Astrocyte of the cerebellum (primary cell): ENCODE results near the gene IFI44L.

Source experiments
- DNase-seq: peaks from one replicate; pipeline ENCODE4 v3.0.0-alpha.2; 2011; ENCODE audit warnings: low read depth
- H3K4me3 ChIP-seq: 2 replicates; pipeline ENCODE4 v1.5.1; 2011; ENCODE audit warnings: mild to moderate bottlenecking, low read depth, low read length, moderate library complexity
- in situ Hi-C: cut with HindIII; loops from 2 replicates; pipeline ENCODE4 v1.10.0; 2017; ENCODE audit warnings: low sequenced_read_pairs
- TF ChIP-seq, protein P1 (sequence below): IDR thresholded peaks from 2 replicates; pipeline ENCODE4 v1.5.1; 2012; ENCODE audit warnings: low read length, low read depth, moderate library complexity, mild to moderate bottlenecking; ENCODE audit errors: missing control alignments

IFI44L gene

DNA sequence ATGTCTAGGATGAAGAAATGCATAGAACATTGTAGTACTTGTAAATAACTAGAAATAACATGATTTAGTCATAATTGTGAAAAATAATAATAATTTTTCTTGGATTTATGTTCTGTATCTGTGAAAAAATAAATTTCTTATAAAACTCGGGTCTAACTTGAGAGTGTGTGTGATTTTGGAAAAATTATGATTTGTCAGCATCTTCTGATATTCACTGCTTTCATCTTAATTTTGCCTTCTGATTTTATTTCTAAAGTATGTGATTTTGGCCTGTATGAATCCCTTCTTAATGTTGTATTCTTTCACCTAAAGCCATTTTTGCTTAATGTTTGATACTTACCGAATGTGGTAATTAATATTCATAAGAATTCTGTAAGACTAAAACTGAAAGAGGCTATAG, 43.7 kb downstream of the IFI44L start:
- TF ChIP-seq, protein P1, sequence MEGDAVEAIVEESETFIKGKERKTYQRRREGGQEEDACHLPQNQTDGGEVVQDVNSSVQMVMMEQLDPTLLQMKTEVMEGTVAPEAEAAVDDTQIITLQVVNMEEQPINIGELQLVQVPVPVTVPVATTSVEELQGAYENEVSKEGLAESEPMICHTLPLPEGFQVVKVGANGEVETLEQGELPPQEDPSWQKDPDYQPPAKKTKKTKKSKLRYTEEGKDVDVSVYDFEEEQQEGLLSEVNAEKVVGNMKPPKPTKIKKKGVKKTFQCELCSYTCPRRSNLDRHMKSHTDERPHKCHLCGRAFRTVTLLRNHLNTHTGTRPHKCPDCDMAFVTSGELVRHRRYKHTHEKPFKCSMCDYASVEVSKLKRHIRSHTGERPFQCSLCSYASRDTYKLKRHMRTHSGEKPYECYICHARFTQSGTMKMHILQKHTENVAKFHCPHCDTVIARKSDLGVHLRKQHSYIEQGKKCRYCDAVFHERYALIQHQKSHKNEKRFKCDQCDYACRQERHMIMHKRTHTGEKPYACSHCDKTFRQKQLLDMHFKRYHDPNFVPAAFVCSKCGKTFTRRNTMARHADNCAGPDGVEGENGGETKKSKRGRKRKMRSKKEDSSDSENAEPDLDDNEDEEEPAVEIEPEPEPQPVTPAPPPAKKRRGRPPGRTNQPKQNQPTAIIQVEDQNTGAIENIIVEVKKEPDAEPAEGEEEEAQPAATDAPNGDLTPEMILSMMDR, result no peak
- DNase-seq, result no peak
- H3K4me3 ChIP-seq, result no peak overlapping the region
- in situ Hi-C loops, result no loop called here

GRCh38 chr1:78664763-78665162, 44.5 kb downstream of the IFI44L start:
- TF ChIP-seq, protein P1, result no peak
- H3K4me3 ChIP-seq, result no peak overlapping the region
- no peak for DNase-seq
- in situ Hi-C loops, result no loop called here

DNA sequence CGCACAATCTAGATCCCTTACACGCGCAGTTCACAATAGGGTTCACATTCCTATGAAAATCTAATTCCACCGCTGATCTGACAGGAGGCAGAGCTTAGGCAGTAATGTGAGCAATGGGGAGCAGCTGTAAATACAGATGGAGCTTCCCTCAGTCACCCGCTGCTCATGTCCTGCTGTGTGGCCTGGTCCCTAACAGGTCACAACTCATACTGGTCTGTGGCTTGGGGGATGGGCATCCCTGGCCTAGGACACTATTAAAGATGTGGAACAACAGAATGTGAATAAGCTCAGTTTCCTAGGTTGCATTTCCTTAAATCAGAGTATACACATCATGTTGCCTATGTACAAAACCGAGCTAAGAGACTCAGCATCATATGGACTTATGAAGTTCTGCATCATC, 45.6 kb downstream of the IFI44L start:
- H3K4me3 ChIP-seq, result no peak overlapping the region
- no peak for DNase-seq
- TF ChIP-seq, protein P1, result no peak
- in situ Hi-C loops, result no loop called here

GRCh38 chr1:78667939-78668338, 47.7 kb downstream of the IFI44L start:
- TF ChIP-seq, protein P1, result no peak
- in situ Hi-C loops, result no loop called here
- H3K4me3 ChIP-seq, result no peak overlapping the region
- DNase-seq, result no peak

- H3K4me3 ChIP-seq, result no peak overlapping the region
- DNase-seq, result no peak
- TF ChIP-seq, protein P1, result no peak
- in situ Hi-C loops, result no loop called here
These were observed 48.2 kb downstream of the IFI44L start for GRCh38 chr1:78668427-78668826.

DNA sequence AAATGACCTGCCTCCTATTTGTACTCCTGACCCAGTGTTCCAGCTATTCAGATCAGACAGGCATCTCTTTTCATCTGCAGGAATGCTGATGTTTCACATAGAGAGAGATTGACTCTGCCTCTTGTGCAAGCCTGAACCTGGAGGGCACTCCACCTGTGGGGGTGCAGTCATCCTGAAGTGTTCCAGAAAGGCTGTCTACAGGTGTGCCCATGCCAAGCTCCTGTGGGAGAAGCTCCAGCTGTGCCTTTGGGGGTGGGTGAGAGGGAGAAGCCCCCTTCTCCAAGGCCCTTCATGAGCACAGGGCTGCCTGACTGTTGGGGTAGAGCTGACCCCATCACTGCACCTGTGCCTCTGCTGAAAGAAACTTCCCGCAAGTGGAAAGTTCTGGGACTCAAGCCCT, 52.2 kb downstream of the IFI44L start:
- no peak for DNase-seq
- TF ChIP-seq, protein P1, result no peak
- no peak overlapping the region for H3K4me3 ChIP-seq
- in situ Hi-C loops, result no loop called here

- in situ Hi-C loops, result no loop called here
- DNase-seq, result no peak
- TF ChIP-seq, protein P1, result no peak
- H3K4me3 ChIP-seq, result no peak overlapping the region
These were observed 52.9 kb downstream of the IFI44L start for GRCh38 chr1:78673120-78673519.
